GM18861 (cell line): ENCODE data around the gene CLRN3.

Experiments used
- ATAC-seq: cut with Tn5 transposase; IDR thresholded peaks from one replicate; pipeline ENCODE4 v1.9.1; 2021; ENCODE audit not compliant: unreplicated experiment

Gene CLRN3, protein sequence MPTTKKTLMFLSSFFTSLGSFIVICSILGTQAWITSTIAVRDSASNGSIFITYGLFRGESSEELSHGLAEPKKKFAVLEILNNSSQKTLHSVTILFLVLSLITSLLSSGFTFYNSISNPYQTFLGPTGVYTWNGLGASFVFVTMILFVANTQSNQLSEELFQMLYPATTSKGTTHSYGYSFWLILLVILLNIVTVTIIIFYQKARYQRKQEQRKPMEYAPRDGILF

DNA sequence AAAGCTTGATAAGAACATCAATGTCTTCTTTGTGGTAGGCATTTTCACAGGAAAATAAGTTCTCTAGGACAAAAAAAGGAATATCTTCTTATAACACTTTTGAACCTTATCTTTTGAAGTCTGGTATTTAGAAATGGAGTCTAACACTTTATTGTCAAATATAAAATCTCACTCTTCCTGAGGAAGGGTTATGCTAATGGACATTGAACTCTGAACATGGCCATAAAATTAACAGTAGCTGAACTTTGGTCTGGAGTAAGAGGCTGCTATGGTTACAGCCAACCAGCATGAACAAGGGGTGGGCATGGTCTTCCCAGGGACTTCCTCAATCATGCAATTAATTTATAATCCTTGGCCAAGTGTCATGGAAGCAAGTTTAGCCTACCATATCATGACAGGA lies at the start of gene CLRN3:
TSS of gene CLRN3 (minus strand) at position 199 of the 400 bp plus-strand sequence. CDS start at position 42, 157 bp downstream.
- no peak for ATAC-seq

DNA sequence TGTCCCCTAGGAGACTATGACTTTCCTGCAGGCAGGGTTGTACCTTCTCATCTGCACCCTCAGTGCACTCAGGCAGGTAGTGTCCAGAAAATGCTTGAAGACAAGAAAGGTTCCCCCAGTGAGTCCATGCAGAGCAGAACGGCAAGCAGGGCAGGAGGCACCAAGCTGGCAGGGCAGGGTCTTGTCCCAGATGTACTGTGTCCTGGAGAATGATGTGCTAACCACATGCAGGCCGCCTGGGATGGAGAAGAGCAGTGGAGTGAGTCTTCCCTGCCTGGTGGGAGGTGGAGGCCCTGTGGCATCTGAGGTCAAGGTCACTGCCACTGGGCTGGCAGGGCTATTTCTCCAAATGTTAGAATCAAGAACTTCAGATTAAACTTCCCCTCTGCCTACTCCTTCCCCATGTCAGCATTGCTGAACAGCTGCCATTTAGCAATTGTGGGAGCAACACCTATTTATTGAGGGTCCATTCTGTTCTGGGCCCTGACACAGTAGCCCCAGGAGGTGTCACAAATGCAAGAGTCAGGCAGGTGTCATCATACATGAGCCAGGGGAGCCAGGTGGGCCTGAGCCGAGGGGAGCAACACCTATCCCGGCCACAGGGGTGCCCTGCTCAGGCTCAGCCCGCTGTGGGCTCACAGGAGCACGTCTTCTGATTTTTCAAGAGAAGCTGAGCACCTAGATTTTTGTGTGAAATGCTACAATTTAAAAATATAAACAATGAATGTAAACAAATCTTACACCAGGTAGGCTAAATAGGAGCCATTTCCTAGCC lies 48.3 kb upstream of the CLRN3 start:
- ATAC-seq, result no peak

DNA sequence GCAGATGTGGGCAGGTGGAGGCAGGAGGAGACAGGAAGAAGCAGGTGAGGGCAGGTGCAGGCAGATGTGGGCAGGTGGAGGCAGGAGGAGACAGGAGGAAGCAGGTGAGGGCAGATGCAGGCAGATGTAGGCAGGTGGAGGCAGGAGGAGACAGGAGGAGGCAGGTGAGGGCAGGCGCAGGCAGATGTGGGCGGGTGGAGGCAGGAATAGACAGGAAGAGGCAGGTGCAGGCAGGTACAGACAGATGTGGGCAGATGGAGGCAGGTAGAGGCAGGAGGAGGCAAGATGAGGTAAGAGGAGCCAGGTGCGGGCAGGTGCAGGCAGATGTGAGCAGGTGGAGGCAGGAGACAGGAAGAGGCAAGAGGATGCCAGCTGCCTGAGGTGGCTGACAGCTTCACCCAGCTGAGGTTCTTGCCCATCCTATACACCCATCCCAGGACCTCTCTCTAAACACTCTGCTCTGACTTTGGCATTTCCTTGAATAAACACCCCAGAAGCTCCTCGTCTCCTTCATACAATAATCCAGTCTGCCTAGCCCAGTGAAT lies 47.1 kb upstream of the CLRN3 start:
- ATAC-seq, result no peak

DNA sequence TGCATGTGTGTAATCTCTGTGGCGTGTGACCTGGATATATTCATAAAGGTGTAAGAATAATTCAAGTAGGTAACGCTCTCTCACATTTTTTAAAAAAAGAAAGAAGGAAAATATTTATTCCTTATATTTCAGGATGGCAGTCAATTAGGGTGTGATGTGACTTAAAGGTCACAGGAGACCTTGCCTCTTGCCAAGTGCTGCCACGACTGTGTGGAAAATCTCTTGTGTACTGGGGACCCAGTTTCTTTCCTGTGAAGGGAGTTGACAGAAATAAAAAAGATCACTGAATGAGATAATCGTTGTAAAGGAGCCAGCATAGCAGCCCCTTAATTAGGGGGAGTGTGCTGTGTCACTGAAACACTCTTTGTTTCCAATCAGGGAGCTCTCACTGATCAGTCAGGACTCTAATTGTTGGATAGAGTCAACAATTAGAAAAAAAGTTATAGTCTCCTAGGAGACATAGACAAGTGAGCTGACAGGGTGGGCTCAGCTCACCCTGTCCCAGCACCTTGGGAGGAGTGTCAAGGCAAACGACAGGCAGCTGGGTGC lies 45.2 kb upstream of the CLRN3 start:
- no peak for ATAC-seq

DNA sequence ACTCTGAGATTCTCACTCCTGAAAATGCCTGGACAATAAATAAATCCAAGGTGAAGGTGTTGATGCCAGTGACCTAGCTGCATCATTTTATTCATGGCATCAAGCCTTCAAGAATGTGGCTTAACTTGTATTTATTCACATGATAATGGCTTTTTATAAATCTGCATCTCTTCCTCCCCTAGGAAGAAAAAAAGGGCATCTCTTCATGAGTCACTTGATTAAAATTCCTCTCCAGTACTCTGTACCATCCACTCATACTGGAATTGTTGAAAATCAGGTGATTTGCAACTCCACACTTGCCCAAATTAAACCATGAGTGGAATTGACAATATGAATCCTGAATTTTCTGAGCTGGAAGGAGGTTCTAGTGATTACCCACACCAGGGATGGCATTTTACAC lies 44.3 kb upstream of the CLRN3 start:
- no peak for ATAC-seq

DNA sequence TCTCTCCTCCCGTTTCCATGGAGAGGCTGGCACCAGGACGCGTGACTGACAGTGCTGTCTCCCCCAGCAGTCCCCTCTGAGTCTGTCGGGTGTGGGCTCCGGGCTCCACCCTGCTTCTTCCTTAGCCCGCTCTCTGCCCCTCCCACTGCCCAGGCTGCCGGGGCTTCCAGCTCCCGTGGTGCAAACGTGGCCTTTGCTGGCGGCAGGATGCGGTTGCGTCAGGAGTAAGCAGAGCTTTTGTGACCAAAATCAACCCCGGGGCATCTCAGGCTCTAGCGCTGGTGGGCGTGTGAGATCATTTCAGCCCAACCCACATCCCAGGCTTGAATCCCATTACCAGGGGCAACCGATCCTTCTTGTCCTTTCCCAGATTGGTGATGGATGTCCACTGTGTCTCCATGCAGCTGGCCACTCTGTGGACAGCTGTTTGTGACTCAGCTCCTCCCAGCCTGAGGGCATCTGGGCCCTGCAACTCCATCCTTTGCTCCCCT lies 42.4 kb upstream of the CLRN3 start:
- no peak for ATAC-seq

DNA sequence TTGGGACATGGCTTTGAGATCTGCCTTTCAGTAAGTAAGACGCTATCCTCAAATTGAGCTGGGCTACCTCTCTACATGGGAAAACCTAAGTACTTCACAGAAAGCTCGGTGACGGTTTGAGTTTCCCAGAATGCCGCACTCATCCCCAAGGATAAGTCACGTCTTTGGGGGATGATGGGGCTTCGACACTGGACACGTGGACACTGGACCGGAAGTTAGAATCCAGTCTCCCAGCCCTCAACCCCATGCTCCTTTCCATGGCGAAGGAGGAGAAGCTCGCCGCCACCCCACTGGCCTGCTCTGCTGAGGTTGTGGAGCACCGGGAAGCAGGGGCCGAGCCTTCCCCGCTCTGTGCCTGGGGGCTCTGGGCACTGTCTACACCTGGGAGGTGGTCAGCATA lies 41.6 kb upstream of the CLRN3 start:
- no peak for ATAC-seq

DNA sequence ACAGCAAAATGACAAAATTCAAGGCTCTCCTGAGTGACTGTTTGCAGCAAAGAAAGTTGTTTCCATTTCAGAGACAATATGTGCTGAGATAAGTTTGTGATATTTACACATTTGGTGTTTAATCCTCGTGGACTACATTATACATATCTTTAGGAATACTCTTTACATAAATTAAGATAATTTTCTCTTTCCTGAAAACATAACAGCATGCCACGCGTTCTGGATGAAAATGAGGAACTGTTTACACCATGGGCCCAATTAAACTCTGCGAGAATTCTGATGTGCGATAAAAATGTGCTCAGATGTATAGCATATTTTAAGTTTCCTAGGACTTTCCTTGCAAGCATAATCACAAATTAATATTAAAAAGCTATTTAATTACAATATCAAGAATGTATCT lies 40.5 kb upstream of the CLRN3 start:
- ATAC-seq, result no peak

DNA sequence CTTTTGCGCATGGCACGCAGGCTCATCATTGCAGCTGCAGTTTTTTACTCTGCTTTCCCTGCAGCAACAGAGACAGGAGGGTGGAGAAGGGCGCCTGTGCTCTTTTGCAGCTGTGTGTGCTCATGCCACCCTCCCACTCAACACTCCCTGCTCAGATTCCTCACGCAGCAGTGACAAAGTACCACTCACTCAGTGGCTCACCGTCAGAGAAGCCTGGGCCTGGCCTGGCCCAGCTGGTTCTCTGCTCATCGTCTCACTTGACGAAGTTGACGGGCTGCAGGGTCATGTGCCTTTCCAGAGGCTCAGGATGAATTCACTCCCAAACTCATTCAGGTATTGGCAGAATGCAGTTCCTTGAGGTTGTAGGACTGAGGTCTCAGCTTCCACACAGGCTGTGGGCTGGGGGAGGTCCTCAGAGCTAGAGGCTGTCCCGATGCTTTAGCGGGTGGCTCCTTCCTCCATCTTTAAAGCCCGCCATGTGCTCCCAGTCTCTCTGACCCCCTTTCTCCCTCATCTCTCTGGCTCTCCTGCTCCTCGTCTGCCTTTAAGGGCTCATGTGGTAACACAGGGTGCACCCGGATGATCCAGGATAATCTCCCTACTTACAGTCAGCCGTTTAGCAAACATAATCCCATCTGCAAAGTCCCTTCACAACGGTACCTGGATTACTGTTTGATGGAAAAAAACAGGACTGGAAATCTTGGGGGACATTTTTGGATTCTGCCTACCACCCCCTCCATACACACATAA lies 40.0 kb upstream of the CLRN3 start:
- ATAC-seq, result no peak

DNA sequence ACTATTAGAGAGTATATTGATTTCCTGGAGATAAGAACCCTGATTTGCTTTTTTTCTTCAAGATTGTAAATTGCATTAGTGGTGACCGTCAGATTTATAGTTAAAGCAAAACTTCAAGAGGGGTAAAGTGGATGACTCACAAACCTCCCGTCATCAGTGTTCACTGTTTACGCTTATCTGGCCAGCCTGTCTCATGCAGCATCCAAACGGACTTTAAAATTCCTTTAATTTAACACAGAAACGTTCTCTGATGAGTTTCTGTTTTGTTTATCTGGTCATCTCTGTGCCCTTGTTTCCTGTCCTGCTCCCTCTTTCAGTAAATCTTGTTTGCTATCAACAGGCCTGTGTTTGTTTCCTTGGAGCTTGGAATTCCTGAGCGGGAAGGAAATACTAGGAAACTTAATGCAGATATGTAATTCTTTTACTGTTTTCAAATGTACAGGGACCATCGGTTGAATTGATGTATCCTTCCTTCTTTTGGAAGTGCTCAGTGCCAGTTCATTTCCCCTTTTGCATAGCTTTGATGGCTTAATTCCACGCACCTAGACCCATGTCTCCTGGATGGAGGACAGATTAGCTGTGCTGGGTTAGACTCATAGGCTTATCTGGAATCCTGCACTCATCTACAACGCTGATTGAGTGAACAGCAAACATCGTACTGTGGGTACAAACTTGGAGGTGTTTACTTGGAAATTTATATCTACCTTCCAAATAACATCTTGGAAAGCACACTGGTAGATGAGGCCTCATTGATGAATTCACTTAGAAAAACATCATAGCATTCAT lies 35.5 kb upstream of the CLRN3 start:
- ATAC-seq, result no peak

DNA sequence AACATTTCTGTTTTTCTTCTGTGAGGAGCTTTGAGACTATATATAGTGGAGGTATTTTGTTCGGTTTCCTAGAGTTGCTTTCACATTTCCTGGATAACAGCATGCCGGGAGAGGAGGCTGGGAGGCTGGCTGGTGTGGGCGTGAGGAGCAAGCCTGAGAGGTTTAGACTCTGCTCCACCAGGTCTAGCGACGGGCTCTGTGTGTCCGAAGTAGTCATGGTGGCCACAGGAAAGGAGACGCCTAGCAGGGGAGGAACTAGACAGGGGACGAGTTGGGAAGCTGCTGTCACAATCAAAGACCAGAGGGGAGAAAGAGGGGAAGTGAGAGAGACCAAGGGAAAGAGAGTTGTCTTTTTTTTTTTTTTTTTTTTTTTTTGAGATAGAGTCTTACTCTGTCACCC lies 33.7 kb upstream of the CLRN3 start:
- ATAC-seq, result no peak

DNA sequence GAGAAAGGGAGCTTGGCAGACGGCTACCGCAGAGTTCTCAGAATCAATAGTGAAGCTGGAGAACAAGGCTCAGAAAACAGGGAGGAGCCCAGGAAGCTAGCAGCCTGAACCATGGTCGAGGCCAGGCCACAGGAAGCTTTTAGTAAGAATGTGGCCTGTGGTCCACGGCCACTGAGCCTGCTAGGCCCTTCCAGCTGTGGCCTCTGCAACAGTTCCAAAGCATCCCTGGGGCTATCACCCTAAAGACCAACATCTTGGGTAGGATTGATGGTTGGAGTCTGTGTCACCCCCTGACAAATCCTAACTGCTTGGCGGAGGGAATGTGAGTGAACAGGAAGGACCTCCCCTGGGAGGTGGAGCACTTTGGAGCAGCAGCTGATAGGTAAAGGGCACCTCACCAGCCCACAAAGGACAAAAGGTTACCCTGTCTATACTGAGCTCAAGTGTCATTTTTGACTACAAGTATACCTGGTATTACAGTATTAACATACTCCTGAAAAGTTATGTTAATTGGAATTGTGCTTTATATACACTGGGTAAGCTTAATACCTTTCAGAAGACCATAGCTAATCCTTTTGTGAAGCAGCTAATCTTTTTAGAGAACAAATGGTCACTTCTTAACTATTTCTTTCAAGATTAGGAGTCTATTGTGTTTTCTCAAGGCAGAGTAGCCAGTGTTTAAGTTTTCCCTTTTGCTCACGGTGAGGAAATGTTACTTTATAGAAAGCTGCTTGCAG lies 32.9 kb upstream of the CLRN3 start:
- ATAC-seq, result no peak

DNA sequence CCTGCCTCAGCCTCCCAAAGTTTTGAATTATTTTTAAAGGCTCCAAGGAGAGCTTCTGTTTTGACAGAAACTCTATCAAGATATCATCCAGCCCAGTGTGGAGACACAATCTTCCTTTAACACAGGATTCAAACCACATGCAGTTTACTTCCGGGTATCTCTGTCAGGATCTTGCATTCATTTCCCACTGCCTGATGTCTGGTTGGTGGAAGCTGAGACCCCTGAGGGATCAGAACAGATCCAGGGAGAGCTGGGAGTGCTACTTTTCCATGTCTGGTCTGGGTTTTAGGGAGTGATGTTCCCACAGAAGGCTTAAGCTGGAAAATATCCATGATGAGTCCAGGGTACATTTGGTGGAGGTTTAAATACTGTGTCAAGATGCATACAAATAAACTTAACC lies 30.9 kb upstream of the CLRN3 start:
- no peak for ATAC-seq

DNA sequence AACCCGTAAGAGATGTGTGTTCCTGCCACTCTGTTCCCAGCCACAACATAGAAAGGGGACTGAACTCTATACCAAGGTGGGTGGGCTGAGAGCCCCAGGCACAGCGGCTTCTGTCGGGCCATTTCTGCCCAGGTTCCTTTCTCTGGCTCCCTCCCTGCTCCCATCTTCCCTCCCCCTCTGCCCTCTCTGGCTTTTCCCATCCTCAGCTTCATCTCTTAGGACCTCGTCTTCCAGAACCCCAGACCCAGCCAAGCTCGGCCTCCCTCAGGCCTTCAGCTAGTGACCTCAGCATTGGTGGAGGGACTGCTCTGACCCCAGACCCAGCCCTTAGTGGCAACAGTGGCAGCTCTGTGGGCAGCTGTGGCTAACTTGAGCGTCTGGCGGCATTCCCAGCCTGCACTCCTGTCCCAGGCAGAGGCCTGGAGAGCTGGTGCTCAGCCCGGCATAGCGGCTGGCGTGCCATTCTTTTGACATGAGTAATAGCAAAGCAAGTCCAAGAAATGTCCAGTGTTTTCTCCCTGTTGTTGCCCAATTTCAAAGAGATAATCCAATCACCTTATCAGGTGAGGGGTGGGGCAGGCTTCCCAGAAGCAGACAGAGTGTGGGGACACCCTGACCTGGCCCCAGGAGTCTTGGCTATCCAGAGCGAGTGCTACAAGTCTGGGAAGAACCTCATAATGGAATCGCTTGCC lies 30.1 kb upstream of the CLRN3 start:
- no peak for ATAC-seq

DNA sequence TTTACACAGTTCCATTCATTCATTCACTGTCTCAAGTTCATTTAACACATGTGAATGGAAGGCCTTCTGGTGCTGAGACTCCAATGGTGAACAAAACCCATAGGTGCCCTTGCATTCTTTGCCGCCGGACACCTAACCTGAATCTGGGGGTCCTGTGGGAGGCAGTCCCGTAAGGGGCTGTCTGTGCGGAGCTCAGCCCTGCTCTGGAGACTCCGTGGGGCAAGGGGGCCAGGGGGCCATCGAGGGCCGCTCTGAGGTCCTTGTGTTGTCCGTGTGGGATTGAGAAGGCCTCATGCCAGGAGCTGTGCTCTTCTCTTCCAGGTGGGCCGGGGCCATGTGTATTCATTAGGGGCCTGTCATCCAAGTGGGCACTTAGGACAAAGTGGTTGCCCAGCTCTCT lies 29.5 kb upstream of the CLRN3 start:
- ATAC-seq, result no peak

DNA sequence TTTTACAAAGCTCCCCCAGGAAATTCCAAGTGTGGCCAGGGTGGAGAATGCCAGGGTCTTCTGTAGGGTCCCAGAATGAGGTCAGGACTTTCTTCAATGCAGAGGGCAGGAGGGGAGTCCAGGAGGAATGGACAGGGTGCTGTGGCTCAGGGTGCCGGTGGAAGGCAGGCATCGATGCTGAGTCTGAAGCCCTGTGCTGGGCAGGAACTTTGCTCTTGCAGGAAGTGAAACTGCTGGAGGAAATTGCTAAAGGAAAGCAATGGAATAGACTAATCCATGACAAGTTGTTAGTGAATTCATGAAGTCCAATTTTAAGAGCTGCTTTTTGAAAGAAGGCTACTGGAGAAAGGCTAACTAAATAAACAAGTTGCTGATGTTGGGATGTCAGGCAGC lies 29.0 kb upstream of the CLRN3 start:
- ATAC-seq, result no peak

DNA sequence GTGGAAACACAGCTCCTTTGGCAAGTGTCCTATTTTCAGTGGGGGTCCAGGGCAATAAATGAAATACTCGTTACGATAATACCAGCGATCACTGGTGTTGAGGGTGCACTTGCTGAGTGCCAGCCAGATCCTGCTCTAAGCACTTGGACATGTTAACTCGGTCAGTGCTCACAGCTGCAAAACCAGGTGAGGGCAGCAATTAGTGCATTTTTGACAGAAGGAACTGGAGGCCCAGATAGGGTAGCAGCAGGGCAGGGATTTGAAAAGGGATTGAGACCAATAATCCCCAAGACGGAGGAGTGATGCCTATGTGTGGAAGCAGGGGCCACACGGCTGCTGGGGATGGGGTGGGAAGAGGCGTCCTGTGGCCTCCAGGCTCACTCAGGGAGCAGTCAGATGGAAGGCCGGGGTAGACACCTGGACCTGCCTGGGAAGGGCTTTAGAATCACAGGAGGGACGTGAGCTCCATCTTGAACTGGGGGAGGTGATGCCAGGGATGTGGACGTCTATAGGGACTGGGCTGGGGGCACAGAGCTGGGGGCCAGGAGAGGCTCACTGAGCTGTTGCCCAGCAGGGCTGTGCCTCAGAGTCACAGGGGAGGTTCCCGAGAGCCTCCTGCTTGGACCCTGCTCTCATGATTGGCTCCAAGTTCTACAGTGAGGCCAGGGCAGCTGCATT lies 28.5 kb upstream of the CLRN3 start:
- no peak for ATAC-seq

DNA sequence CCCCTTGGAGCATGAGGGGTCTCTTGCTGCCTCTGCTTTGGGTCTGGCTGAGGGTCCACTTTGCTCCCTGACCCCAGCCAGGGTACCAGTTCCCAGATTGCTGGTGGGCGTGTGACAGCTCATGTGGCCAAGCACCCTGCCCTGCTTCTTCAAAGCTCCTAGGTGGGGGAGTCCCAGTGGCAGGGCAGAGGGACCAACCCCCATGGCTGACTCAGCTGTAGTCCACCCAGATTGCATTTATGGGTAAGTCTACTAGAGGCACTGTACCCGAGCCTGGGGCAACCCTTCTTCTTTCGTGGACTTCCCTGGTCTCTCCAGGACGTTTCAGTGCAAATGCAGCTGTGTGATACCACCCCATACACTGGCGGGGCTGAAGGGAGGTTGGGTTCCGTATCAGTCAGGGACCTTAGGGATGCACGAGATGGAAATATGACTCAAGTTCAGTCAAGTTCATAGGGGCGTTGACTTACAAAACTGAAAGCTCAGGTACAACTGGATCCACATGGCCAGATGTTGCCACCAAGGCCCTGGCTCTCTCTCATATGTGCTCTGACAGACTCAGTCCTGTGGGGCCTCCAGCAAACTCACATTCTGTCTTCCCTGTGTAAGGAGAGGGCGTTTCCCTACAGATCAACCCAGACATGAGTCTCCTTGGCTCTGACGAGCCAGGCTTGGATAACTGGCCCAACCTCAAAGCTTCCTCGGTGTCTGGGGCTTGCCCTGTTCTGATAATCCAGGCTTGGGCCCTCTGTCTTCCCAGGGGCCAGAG lies 27.7 kb upstream of the CLRN3 start:
- ATAC-seq, result no peak
